Measurements from ENCODE around the gene ASAP3. TPM values are rescaled to one million over a fixed set of nuclear protein-coding genes. Genes with fewer than 3 reads are reported as not detected.

ASAP3 gene
- total and polyA plus RNA-seq, 9 of the 15 experiments (the other 6 are each of a cell fraction or from before 2014, with no cell fraction given) = 1.7 to 31.2 (median 17.4) TPM

DNA sequence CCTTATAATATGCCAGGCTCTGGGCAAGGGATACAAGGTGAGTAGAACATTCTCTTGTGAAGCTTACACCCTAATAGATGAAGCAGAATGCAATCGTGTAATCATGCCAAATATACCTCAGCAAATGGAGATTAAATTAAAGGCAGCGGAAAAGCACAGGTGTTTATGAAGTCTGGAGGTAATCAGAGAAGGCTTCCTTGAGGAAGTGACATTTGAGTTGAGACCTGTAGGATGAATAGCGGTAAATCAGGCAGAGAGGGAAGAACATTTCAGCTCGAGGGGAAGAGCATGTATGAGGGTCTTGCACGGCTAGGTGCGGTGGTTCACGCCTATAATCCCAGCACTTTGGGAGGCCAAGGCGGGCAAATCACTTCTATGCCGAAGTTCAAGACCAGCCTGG lies 33.6 kb upstream of the ASAP3 start:
- peaks cover 3% of the 10 kb centered on the region; the same call in 1 of the 3 replicates for H3K79me2 ChIP-seq (ENCODE audit: control insufficient read depth, insufficient read depth, low read length)
- CTCF ChIA-PET (ENCODE audit: low intra/inter-chr PET ratio) = no interaction called here
- no TSS peak for BruUV-seq (replicated peaks)

DNA sequence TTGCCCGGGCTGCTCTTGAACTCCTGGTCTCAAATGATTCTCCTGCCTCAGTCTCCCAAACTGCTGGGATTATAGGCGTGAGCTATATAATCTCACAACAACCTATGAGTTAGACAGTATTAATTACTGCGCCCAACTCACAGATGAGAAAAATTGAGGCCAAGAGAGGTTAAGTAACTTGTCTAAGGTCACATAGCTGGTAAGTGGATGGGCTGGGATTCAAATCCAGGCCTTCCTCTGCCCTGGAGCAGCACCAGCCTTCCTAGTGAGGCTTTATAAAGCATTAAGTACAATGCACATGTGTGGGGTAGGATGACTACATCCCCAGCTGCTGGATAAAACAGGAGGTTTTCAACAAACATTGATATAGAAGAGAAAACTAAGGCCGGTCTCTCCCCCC lies 31.9 kb upstream of the ASAP3 start:
- CTCF ChIA-PET (ENCODE audit: low intra/inter-chr PET ratio) = no interaction called here
- no peak for DNase-seq (ENCODE audit: extremely low read depth in 1 of 4, low spot score in 3 of 4)
- no peak overlapping the region for H2AFZ ChIP-seq (ENCODE audit: low read depth, low read length)
- H3K9me3 ChIP-seq (replicated peaks; ENCODE audit: control insufficient read depth, insufficient read depth, low read depth, low read length) = no peaks in the 10 kb centered on the region; the same call in 1 of the 2 replicates
- WGBS (ENCODE audit: insufficient coverage, low coverage, missing lambda C conversion rate) = 88% methylated on average over 4 of the region's 4 CpGs
- H3K27ac ChIP-seq (ENCODE audit: extremely low read depth, low read depth, low read length) = no peak overlapping the region
- FAIRE-seq = no peak
- H3K4me2 ChIP-seq (ENCODE audit: insufficient read depth, low read length) = no peak overlapping the region
- H3K79me2 ChIP-seq (ENCODE audit: control insufficient read depth, insufficient read depth, low read length) = no peaks in the 10 kb centered on the region
- no peaks in the 10 kb centered on the region for H4K20me1 ChIP-seq (replicated peaks; ENCODE audit: control insufficient read depth, insufficient read depth, low read length)
- peaks cover 91% of the 10 kb centered on the region; the same call in 2 of the 3 replicates for H3K36me3 ChIP-seq (ENCODE audit: control insufficient read depth, insufficient read depth, low read length)
- no peak overlapping the region for H3K9ac ChIP-seq (ENCODE audit: insufficient read depth in 1 of 2, low read depth in 2 of 2, low read length in 2 of 2)
- no peaks in the 10 kb centered on the region; a peak in 3 of 5 replicates for H3K4me1 ChIP-seq (replicated peaks in 1 of 2; ENCODE audit: control insufficient read depth in 2 of 2, insufficient read depth in 2 of 2, low read length in 2 of 2)
- intact Hi-C loops (cut with micrococcal nuclease) = no loop called here
- in situ Hi-C loops (cut with MboI) = no loop called here
- no peaks in the 10 kb centered on the region for H3K27me3 ChIP-seq (ENCODE audit: control insufficient read depth in 2 of 2, insufficient read depth in 2 of 2, low read length in 2 of 2)
- ATAC-seq = no peak
- POLR2A ChIA-PET = interaction anchor here (0.5 to 6.0 kb wide), 7 partner anchors 10 to 306 kb away, joined by 3 to 65 read pairs (median 3); partner anchors contain the start of gene E2F2
- BruUV-seq (replicated peaks) = no TSS peak
- TF ChIP-seq, protein P1, sequence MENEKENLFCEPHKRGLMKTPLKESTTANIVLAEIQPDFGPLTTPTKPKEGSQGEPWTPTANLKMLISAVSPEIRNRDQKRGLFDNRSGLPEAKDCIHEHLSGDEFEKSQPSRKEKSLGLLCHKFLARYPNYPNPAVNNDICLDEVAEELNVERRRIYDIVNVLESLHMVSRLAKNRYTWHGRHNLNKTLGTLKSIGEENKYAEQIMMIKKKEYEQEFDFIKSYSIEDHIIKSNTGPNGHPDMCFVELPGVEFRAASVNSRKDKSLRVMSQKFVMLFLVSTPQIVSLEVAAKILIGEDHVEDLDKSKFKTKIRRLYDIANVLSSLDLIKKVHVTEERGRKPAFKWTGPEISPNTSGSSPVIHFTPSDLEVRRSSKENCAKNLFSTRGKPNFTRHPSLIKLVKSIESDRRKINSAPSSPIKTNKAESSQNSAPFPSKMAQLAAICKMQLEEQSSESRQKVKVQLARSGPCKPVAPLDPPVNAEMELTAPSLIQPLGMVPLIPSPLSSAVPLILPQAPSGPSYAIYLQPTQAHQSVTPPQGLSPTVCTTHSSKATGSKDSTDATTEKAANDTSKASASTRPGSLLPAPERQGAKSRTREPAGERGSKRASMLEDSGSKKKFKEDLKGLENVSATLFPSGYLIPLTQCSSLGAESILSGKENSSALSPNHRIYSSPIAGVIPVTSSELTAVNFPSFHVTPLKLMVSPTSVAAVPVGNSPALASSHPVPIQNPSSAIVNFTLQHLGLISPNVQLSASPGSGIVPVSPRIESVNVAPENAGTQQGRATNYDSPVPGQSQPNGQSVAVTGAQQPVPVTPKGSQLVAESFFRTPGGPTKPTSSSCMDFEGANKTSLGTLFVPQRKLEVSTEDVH (IDR thresholded peaks at IDR 0.05; ENCODE audit: low read depth, partially characterized antibody) = no peak
- TF ChIP-seq KDM1A (IDR thresholded peaks at IDR 0.05) = 0 out of 4 replicates have a peak, but pooled peaks of 1 of the 2 experiments have one; percentile 14
- no peak for TF ChIP-seq NBN (IDR thresholded peaks at IDR 0.05; ENCODE audit: low read depth)
- TF ChIP-seq BCOR (IDR thresholded peaks at IDR 0.05) = peak; percentile 77; the same call in 1 of the 2 replicates
- peak; percentile 87 for TF ChIP-seq RBM25 (IDR thresholded peaks at IDR 0.05; ENCODE audit: low read depth, low read length, severe bottlenecking)
- peak; percentile 90 for TF ChIP-seq ESRRA (IDR thresholded peaks at IDR 0.05; ENCODE audit: borderline replicate concordance, low read depth)
- 0 out of 2 replicates have a peak, but pooled peaks have one; percentile 42 for TF ChIP-seq ADNP (tag; IDR thresholded peaks at IDR 0.05)
- no peak for TF ChIP-seq PURB (CRISPR knock-in tag; IDR thresholded peaks at IDR 0.05; ENCODE audit: low read depth)
- 0 out of 2 replicates have a peak, but pooled peaks have one; percentile 4 for TF ChIP-seq ZNF121 (CRISPR knock-in tag; conservative IDR thresholded peaks at IDR 0.05)
- TF ChIP-seq POLR2AphosphoS2 (IDR thresholded peaks at IDR 0.05; ENCODE audit: low read length) = 0 out of 2 replicates have a peak, but pooled peaks have one; percentile 50
- peaks cover 4% of the 10 kb centered on the region for H3K9me1 ChIP-seq (ENCODE audit: control insufficient read depth, insufficient read depth, low read length)
- H3K4me3 ChIP-seq = no peak overlapping the region

More for the DNA sequence above, 33.6 kb upstream of the ASAP3 start:
- Histone ChIP-seq H3K4me2 (ENCODE audit: insufficient read depth, low read length) (no peak overlapping the region), H3K4me1 (replicated peaks in 1 of 2; ENCODE audit: control insufficient read depth in 2 of 2, insufficient read depth in 2 of 2, low read length in 2 of 2) (peaks cover 0 to 3% of the 10 kb centered on the region in 2 experiments; a peak in 4 of 5 replicates), H3K27ac (ENCODE audit: extremely low read depth, low read depth, low read length) (no peak overlapping the region), H4K20me1 (replicated peaks; ENCODE audit: control insufficient read depth, insufficient read depth, low read length) (peaks cover 6% of the 10 kb centered on the region), H3K4me3 (no peak overlapping the region), H3K9me1 (ENCODE audit: control insufficient read depth, insufficient read depth, low read length) (peaks cover 13% of the 10 kb centered on the region), H2AFZ (ENCODE audit: low read depth, low read length) (no peak overlapping the region), H3K27me3 (ENCODE audit: control insufficient read depth in 2 of 2, insufficient read depth in 2 of 2, low read length in 2 of 2) (no peaks in the 10 kb centered on the region), H3K9me3 (replicated peaks; ENCODE audit: control insufficient read depth, insufficient read depth, low read depth, low read length) (no peaks in the 10 kb centered on the region; the same call in 1 of the 2 replicates), H3K9ac (ENCODE audit: insufficient read depth in 1 of 2, low read depth in 2 of 2, low read length in 2 of 2) (no peak overlapping the region), H3K36me3 (ENCODE audit: control insufficient read depth, insufficient read depth, low read length) (peaks cover 91% of the 10 kb centered on the region; the same call in 2 of the 3 replicates)
- intact Hi-C loops (cut with micrococcal nuclease) (no loop called here), in situ Hi-C loops (cut with MboI) (no loop called here)
- FAIRE-seq (no peak), DNase-seq (ENCODE audit: extremely low read depth in 1 of 4, low spot score in 3 of 4) (no peak), ATAC-seq (no peak)
- WGBS (ENCODE audit: insufficient coverage, low coverage, missing lambda C conversion rate) = 78% methylated on average over 9 of the region's 9 CpGs
- POLR2A ChIA-PET = interaction anchor here (6.0 kb wide), 1 partner anchor 9 kb away, joined by 65 read pairs; no protein-coding TSS in a partner anchor
- TF ChIP-seq RNF2 (IDR thresholded peaks at IDR 0.05) (no peak), RBM25 (IDR thresholded peaks at IDR 0.05; ENCODE audit: low read depth, low read length, severe bottlenecking) (peak; percentile 37), ZFP36 (IDR thresholded peaks at IDR 0.05; ENCODE audit: low read depth, low read length, partially characterized antibody) (peak; percentile 91)
